CD4-positive, alpha-beta T cell (primary cell): ENCODE results near the gene NEUROD1. TPM values are rescaled to one million over a fixed set of nuclear protein-coding genes. Genes with fewer than 3 reads are reported as not detected.

Experiments
- ATAC-seq: fragments of 200-7000 bp; cut with Tn5 transposase; one replicate; pipeline ENCODE4 v1.10.0; 2022; ENCODE audit warnings: mild to moderate bottlenecking; ENCODE audit not compliant: poor library complexity
- CTCF ChIA-PET: fragments of 350-600 bp; sonication (Branson Sonifier 250); formaldehyde crosslinking; loops from one replicate; lab custom pipeline; 2021; ENCODE audit warnings: antibody characterized with exemption, inconsistent platforms; lab: Charles Lee
- POLR2A ChIA-PET: fragments of 350-600 bp; sonication (Branson Sonifier 250); formaldehyde crosslinking; loops from one replicate; lab custom pipeline; 2021; ENCODE audit warnings: antibody characterized with exemption, inconsistent platforms; lab: Charles Lee
- DNase-seq, 14 experiments: peaks; one replicate each; pipeline ENCODE4 v3.0.0-alpha.2; 2013 to 2020; ENCODE audit warnings: mixed read lengths in 2 of 14
- H3K27ac ChIP-seq, 2 donors: one replicate each; pipeline versions ENCODE4 v1.5.1 to v1.7.0; 2013; ENCODE audit warnings: low read length in 2 of 2, low read depth in 1 of 2, mild to moderate bottlenecking in 1 of 2
- H3K27me3 ChIP-seq, 2 experiments: 1 replicate in 1 of 2; 2 replicates in 1 of 2; pipeline versions ENCODE4 v1.6.1 to v1.7.0; 2013; ENCODE audit warnings: low read length in 2 of 2, control low read depth in 1 of 2, mild to moderate bottlenecking in 1 of 2, moderate library complexity in 1 of 2; ENCODE audit not compliant: insufficient read depth in 2 of 2, control insufficient read depth in 1 of 2
- H3K36me3 ChIP-seq: one replicate; pipeline ENCODE4 v1.6.1; 2013; ENCODE audit warnings: low read length, control low read depth; ENCODE audit not compliant: insufficient read depth
- H3K4me1 ChIP-seq: one replicate; pipeline ENCODE4 v1.6.1; 2013; ENCODE audit warnings: low read length, control low read depth; ENCODE audit not compliant: insufficient read depth
- H3K4me3 ChIP-seq: one replicate; pipeline ENCODE4 v1.5.1; 2013; ENCODE audit warnings: mild to moderate bottlenecking, low read length, moderate library complexity
- H3K9me3 ChIP-seq, 2 experiments: 1 replicate in 1 of 2; 2 replicates in 1 of 2; pipeline versions ENCODE4 v1.6.1 to v1.7.0; 2013; ENCODE audit warnings: low read length in 2 of 2, mild to moderate bottlenecking in 2 of 2, control low read depth in 1 of 2, moderate library complexity in 1 of 2; ENCODE audit not compliant: control insufficient read depth in 1 of 2, insufficient read depth in 1 of 2
- H3K27ac Mint-ChIP-seq: one replicate; pipeline ENCODE4 v1.8.0; 2020; ENCODE audit warnings: mixed read lengths
- H3K27me3 Mint-ChIP-seq: one replicate; pipeline ENCODE4 v1.8.0; 2021; ENCODE audit warnings: mixed read lengths
- H3K36me3 Mint-ChIP-seq: one replicate; pipeline ENCODE4 v1.8.0; 2021; ENCODE audit warnings: low read depth, mixed read lengths
- H3K4me1 Mint-ChIP-seq: one replicate; pipeline ENCODE4 v1.8.0; 2021; ENCODE audit warnings: low read depth, mixed read lengths
- H3K4me3 Mint-ChIP-seq: one replicate; pipeline ENCODE4 v1.8.0; 2020; ENCODE audit warnings: mild to moderate bottlenecking, mixed read lengths
- H3K9me3 Mint-ChIP-seq: one replicate; pipeline ENCODE4 v1.8.0; 2020; ENCODE audit warnings: mixed read lengths
- CTCF ChIP-seq: fragments of 200-600 bp; IDR thresholded peaks from one replicate; pipeline ENCODE4 v1.8.0; 2022; ENCODE audit warnings: antibody characterized with exemption, mild to moderate bottlenecking
- intact Hi-C, 2 experiments: fragments of 100-400 bp; cut with DNase I in 1 of 2; cut with micrococcal nuclease in 1 of 2; formaldehyde crosslinking; loops; one replicate each; pipeline versions ENCODE4 v1.15.1 to v1.9.0; 2023 to 2025; cut with DNase I, micrococcal nuclease
- total RNA-seq, 174 experiments: library from RNA in 2 of 174; stranded (reverse) in 2 of 174; gene quantifications; one replicate each; pipeline ENCODE4 v1.2.3 and lab custom pipeline; 2021 to 2026

Gene NEUROD1
- total RNA-seq, 2 experiments from 2014 or later, result not detected

- H3K27me3 Mint-ChIP-seq, result peaks cover 74% of the 10 kb centered on the region
- POLR2A ChIA-PET, result no interaction called here
- ATAC-seq, result no peak
Observed at GRCh38 chr2:181675254-181675653, 5.1 kb downstream of the NEUROD1 start.

GRCh38 chr2:181674461-181674860 is 5.9 kb downstream of the NEUROD1 start:
- ChIA-PET POLR2A (interaction anchor here (0.6 kb wide), 1 partner anchor 81 kb away, joined by 3 read pairs; no protein-coding TSS in a partner anchor), CTCF (no interaction called here)
- TF ChIP-seq CTCF, result no peak
- no peak overlapping the region for H3K4me3 Mint-ChIP-seq
- peaks cover 8% of the 10 kb centered on the region for H3K4me1 Mint-ChIP-seq
- H3K36me3 Mint-ChIP-seq, result no peaks in the 10 kb centered on the region
- intact Hi-C loops, result loop anchor here in 1 of 2 experiments (1.0 kb wide), 1 partner anchor 26 kb away; no protein-coding TSS in a partner anchor
- Histone ChIP-seq H3K36me3 (no peaks in the 10 kb centered on the region), H3K27me3 (peaks cover 21 to 56% of the 10 kb centered on the region in 2 experiments), H3K27ac (no peak overlapping the region), H3K9me3 (peaks cover 5 to 16% of the 10 kb centered on the region in 2 experiments), H3K4me3 (no peak overlapping the region), H3K4me1 (peaks cover 8% of the 10 kb centered on the region)
- H3K27ac Mint-ChIP-seq, result no peak overlapping the region
- DNase-seq (no peak), ATAC-seq (no peak)
- H3K9me3 Mint-ChIP-seq, result peaks cover 3% of the 10 kb centered on the region
- peaks cover 66% of the 10 kb centered on the region for H3K27me3 Mint-ChIP-seq

More at GRCh38 chr2:181675254-181675653, 5.1 kb downstream of the NEUROD1 start:
- H3K9me3 Mint-ChIP-seq, result peaks cover 3% of the 10 kb centered on the region
- H3K36me3 ChIP-seq, result no peaks in the 10 kb centered on the region
- no peak overlapping the region for H3K4me3 ChIP-seq
- peaks cover 28 to 64% of the 10 kb centered on the region in 2 experiments for H3K27me3 ChIP-seq
- H3K4me1 ChIP-seq, result peaks cover 8% of the 10 kb centered on the region
- H3K36me3 Mint-ChIP-seq, result no peaks in the 10 kb centered on the region
- intact Hi-C loops, result no loop called here
- no peak overlapping the region for H3K4me3 Mint-ChIP-seq
- DNase-seq, result no peak
- CTCF ChIA-PET, result no interaction called here
- TF ChIP-seq CTCF, result no peak
- no peak overlapping the region for H3K27ac ChIP-seq
- H3K9me3 ChIP-seq, result peaks cover 5 to 21% of the 10 kb centered on the region in 2 experiments
- no peak overlapping the region for H3K27ac Mint-ChIP-seq
- peaks cover 8% of the 10 kb centered on the region for H3K4me1 Mint-ChIP-seq

GRCh38 chr2:181673173-181673572 is 7.1 kb downstream of the NEUROD1 start:
- peaks cover 3% of the 10 kb centered on the region for H3K9me3 Mint-ChIP-seq
- Histone ChIP-seq H3K27ac (no peak overlapping the region), H3K27me3 (peaks cover 8 to 52% of the 10 kb centered on the region in 2 experiments), H3K9me3 (peaks cover 5 to 6% of the 10 kb centered on the region in 2 experiments), H3K36me3 (no peaks in the 10 kb centered on the region), H3K4me3 (no peak overlapping the region), H3K4me1 (peaks cover 5% of the 10 kb centered on the region)
- intact Hi-C loops, result no loop called here
- H3K4me3 Mint-ChIP-seq, result no peak overlapping the region
- ChIA-PET CTCF (no interaction called here), POLR2A (no interaction called here)
- DNase-seq (no peak), ATAC-seq (no peak)
- peaks cover 65% of the 10 kb centered on the region for H3K27me3 Mint-ChIP-seq
- no peak overlapping the region for H3K27ac Mint-ChIP-seq
- peaks cover 5% of the 10 kb centered on the region for H3K4me1 Mint-ChIP-seq
- TF ChIP-seq CTCF, result no peak
- no peaks in the 10 kb centered on the region for H3K36me3 Mint-ChIP-seq
